ENCODE results near the gene CCDC183. TPM values are rescaled to one million over a fixed set of nuclear protein-coding genes. Genes with fewer than 3 reads are reported as not detected.
"Not testable (repeated sequence)": the region's sequence is repeated elsewhere in the genome, so short reads cannot be mapped to it uniquely, and the experiment has no call there.

Gene CCDC183
- total and polyA plus RNA-seq, 5 donors from 2014 or later = 0.16 to 2.3 (median 0.65) TPM; not detected in 1

DNA sequence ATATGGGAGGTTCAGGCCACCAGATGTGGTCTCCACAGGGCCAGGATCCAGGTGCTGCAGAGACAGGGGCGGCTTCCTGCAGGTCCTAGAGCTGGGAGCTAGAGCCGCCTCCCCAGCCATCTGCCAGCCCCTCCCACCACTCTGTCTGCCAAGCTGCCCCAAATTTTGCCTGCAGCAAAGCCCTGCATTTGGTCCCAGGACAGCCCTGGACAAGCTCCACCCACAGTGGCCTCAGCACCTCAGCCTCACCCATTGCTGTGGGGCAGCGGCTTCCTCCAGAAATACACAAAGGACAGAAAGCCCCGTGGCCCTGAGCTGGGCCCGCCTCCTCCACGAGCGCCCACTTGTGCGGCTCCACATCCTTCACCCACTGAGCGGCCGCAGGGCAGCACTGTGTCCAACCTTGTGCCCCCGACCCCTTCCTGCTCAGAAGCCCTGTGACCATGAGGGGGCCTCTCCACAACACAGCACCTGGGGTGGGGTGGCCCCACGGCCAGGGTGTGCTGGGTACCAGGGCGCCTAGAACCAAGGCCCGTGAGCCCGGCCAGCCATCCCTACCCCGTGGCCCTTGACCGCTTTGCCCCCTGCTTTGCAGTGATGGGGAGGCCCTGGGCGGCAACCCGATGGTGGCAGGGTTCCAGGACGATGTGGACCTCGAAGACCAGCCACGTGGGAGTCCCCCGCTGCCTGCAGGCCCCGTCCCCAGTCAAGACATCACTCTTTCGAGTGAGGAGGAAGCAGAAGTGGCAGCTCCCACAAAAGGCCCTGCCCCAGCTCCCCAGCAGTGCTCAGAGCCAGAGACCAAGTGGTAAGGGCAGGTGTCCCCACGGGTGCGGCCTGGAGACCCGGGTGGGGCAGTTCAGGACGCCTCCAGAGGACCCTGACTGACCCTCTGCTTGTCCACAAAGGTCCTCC is 42.4 kb downstream of the CCDC183 start:
- Mint-ChIP-seq H3K4me3 (peak overlapping the region in 1 of 4 donors; percentile 26), H3K27me3 (peaks cover 10% of the 10 kb centered on the region), H3K27ac (no peak overlapping the region), H3K9me3 (peaks cover 0 to 2% (median 0%) of the 10 kb centered on the region in 7 donors), H3K36me3 (peaks cover 8% of the 10 kb centered on the region), H3K4me1 (peaks cover 0 to 9% (median 1%) of the 10 kb centered on the region in 4 donors)
- DNase-seq (no peak), ATAC-seq (ENCODE audit: low read depth in 2 of 2) (no peak)
- Histone ChIP-seq H3K9me3 (ENCODE audit: control insufficient read depth in 2 of 2, low read length in 2 of 2) (no peaks in the 10 kb centered on the region), H3K4me3 (ENCODE audit: low read depth, low read length) (no peak overlapping the region), H3K27ac (ENCODE audit: insufficient read depth, low read length, poor library complexity, severe bottlenecking) (no peak overlapping the region), H3K36me3 (ENCODE audit: control insufficient read depth, insufficient read depth, low read length) (no peaks in the 10 kb centered on the region), H3K4me1 (ENCODE audit: control insufficient read depth, insufficient read depth, low read length, poor library complexity, severe bottlenecking) (peaks cover 13% of the 10 kb centered on the region), H3K27me3 (ENCODE audit: control insufficient read depth, insufficient read depth, low read length) (no peaks in the 10 kb centered on the region)

DNA sequence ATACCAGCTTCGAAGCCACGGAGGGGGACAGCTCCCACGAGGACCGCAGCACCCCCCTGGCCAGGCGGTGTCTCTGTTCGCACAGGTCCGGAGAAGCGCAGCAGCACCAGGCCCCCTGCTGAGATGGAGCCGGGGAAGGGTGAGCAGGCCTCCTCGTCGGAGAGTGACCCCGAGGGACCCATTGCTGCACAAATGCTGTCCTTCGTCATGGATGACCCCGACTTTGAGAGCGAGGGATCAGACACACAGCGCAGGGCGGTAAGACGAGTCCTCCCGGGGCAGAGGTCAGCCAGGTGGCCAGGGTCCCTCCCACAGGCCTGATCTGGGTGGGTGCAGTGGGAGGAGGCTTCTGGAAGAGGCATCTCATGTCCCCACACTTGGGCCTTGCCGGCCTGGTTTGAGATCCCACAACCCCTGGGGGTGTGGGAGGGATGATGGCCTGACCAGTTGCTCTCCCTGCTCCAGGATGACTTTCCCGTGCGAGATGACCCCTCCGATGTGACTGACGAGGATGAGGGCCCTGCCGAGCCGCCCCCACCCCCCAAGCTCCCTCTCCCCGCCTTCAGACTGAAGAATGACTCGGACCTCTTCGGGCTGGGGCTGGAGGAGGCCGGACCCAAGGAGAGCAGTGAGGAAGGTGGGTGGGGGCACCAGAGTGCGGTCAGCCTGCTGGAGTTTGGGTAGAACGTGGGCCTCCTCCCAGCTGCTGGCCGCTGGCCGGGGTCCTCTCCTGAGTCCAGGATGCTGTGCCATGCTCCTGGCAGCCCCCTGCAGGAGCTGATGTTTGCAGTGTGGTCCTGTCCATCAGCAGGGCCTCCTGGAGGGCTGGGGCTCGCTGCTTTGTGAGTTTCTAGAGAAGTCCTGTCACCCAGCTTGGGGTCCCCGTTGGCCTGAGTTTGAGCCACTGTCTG is 43.3 kb downstream of the CCDC183 start:
- Mint-ChIP-seq H3K27ac (peak overlapping the region in 1 of 3 donors; percentile 79), H3K4me1 (peaks cover 0 to 11% (median 2%) of the 10 kb centered on the region in 4 donors), H3K4me3 (peak overlapping the region in 2 of 4 donors; percentile 26 to 74), H3K9me3 (peaks cover 0 to 2% (median 0%) of the 10 kb centered on the region in 7 donors), H3K27me3 (peaks cover 12% of the 10 kb centered on the region), H3K36me3 (peaks cover 4% of the 10 kb centered on the region)
- Histone ChIP-seq H3K4me3 (ENCODE audit: low read depth, low read length) (no peak overlapping the region), H3K9me3 (ENCODE audit: control insufficient read depth in 2 of 2, low read length in 2 of 2) (no peaks in the 10 kb centered on the region), H3K36me3 (ENCODE audit: control insufficient read depth, insufficient read depth, low read length) (no peaks in the 10 kb centered on the region), H3K4me1 (ENCODE audit: control insufficient read depth, insufficient read depth, low read length, poor library complexity, severe bottlenecking) (peaks cover 20% of the 10 kb centered on the region), H3K27ac (ENCODE audit: insufficient read depth, low read length, poor library complexity, severe bottlenecking) (no peak overlapping the region), H3K27me3 (ENCODE audit: control insufficient read depth, insufficient read depth, low read length) (no peaks in the 10 kb centered on the region)
- ATAC-seq (ENCODE audit: low read depth in 2 of 2) (no peak), DNase-seq (no peak)

DNA sequence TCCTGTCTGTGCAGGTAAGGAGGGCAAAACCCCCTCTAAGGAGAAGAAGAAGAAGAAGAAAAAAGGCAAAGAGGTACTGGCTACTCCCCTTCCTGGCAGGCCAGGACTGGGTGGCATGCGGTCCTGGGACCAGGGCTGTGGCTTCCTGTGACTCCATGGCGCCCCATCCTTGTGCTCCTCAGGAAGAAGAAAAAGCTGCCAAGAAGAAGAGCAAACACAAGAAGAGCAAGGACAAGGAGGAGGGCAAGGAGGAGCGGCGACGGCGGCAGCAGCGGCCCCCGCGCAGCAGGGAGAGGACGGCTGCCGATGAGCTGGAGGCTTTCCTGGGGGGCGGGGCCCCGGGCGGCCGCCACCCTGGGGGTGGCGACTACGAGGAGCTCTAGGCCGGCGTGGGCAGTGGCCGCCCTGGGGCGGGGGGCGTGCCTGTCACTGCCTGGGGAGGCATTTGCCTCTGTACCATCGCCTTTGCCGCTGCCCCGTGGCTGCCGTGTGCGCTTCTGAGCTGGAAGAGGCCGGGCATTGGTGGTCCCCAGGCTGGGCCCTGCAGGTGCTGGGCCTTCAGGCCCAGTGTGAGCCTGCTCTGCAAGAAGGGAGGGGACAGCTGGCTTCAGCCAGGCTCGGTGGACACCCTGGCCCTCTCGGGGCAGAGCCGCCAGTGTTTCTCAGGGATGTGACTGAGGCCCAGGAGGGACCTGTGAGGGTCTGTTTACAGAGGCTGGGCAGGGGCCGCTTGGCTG is 44.2 kb downstream of the CCDC183 start:
- Histone ChIP-seq H3K27me3 (ENCODE audit: control insufficient read depth, insufficient read depth, low read length) (no peaks in the 10 kb centered on the region), H3K9me3 (ENCODE audit: control insufficient read depth in 2 of 2, low read length in 2 of 2) (no peaks in the 10 kb centered on the region), H3K27ac (ENCODE audit: insufficient read depth, low read length, poor library complexity, severe bottlenecking) (no peak overlapping the region), H3K36me3 (ENCODE audit: control insufficient read depth, insufficient read depth, low read length) (no peaks in the 10 kb centered on the region), H3K4me1 (ENCODE audit: control insufficient read depth, insufficient read depth, low read length, poor library complexity, severe bottlenecking) (peaks cover 25% of the 10 kb centered on the region), H3K4me3 (ENCODE audit: low read depth, low read length) (no peak overlapping the region)
- ATAC-seq (ENCODE audit: low read depth in 2 of 2) = no peak
- no peak for DNase-seq
- Mint-ChIP-seq H3K27ac (peak overlapping the region in 1 of 3 donors; percentile 79), H3K4me3 (peak overlapping the region in 2 of 4 donors; percentile 38 to 74), H3K4me1 (peaks cover 0 to 14% (median 2%) of the 10 kb centered on the region in 4 donors), H3K9me3 (peaks cover 0 to 2% (median 0%) of the 10 kb centered on the region in 7 donors), H3K27me3 (peaks cover 15% of the 10 kb centered on the region), H3K36me3 (peaks cover 4% of the 10 kb centered on the region)

DNA sequence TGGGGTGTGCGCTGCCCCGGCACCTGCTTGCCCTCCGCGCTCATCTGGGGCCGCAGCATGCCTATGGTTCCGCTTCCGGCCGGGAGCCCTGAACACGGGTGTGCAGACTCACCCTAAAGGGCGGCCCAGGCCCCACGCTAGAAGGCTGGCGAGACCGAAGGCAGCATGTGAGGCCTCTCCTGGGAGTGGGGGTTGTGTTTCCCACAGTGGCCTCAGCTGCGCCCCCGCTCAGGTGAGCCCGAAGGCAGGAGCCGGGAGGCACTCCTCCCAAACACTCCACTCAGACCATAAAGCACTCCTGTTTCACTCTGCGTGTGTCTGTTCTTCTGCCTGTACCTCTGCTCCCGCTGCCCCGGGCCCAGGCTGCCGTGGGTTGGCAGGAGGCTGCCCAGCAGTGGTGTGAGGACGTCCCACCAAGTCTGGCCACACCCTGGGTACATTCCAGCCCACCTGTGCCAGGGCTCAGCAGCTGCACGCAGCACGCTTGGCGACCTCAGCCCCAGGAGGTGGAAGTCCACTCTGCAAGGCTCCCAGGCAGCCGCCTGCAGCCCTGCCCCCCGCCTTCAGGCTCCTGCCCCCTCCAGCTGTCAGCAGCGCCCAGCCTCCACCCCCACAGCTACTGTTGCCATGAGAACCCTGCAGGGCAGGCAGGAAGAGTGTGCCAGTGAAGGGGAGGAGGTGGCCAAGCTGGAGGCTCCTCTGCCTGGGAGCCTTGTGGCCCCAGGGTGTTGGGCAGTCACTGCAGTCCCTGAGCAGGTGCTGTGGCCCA is 44.9 kb downstream of the CCDC183 start:
- Histone ChIP-seq H3K4me3 (ENCODE audit: low read depth, low read length) (no peak overlapping the region), H3K27me3 (ENCODE audit: control insufficient read depth, insufficient read depth, low read length) (no peaks in the 10 kb centered on the region), H3K4me1 (ENCODE audit: control insufficient read depth, insufficient read depth, low read length, poor library complexity, severe bottlenecking) (peaks cover 33% of the 10 kb centered on the region), H3K9me3 (ENCODE audit: control insufficient read depth in 2 of 2, low read length in 2 of 2) (no peaks in the 10 kb centered on the region), H3K27ac (ENCODE audit: insufficient read depth, low read length, poor library complexity, severe bottlenecking) (no peak overlapping the region), H3K36me3 (ENCODE audit: control insufficient read depth, insufficient read depth, low read length) (no peaks in the 10 kb centered on the region)
- no peak overlapping the region for H3K4me3 Mint-ChIP-seq
- no peak for ATAC-seq (ENCODE audit: low read depth in 2 of 2)
- H3K36me3 Mint-ChIP-seq = peaks cover 4% of the 10 kb centered on the region
- peaks cover 0 to 2% (median 0%) of the 10 kb centered on the region in 7 donors for H3K9me3 Mint-ChIP-seq
- no peak for DNase-seq
- H3K27me3 Mint-ChIP-seq = peaks cover 17% of the 10 kb centered on the region
- H3K4me1 Mint-ChIP-seq = peaks cover 0 to 14% (median 2%) of the 10 kb centered on the region in 4 donors
- H3K27ac Mint-ChIP-seq = no peak overlapping the region

DNA sequence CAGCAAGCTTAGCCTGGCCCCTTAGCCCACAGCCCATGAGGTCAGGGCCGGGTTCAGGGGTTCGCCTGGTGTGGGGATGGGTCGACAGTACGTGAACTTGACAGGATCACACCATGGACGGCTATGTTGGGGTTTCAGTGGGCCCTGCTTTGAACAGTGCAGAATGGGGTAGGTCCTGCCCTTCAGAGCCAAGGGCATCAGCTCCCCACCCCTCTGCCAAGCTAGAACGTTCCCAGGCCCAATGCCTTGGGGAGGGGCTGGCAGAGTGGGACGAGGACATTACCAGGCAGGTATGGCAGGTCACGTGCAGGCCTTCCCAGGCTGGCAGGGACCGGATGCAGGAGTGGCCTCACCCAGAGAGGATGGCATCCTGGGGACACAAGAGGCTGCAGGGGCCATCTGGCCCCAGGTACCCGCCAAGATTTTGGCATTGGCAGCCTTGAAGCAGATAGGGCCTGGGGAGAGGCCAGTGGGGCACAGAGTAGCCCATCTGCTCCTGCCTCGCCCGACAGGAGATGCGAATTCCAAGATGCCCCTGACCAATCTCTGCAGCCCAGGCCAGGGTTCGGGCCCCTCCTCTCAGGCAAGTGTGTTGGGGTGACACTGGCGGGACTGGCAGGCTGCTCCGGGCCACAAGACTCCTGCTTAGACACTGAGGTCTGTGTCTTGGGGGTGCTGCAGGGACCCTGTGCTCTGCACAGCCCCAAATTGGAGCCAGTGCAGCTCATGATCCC is 45.7 kb downstream of the CCDC183 start:
- ATAC-seq (ENCODE audit: low read depth in 2 of 2); H3K4me3 ChIP-seq (ENCODE audit: low read depth, low read length); H3K9me3 Mint-ChIP-seq; H3K36me3 ChIP-seq (ENCODE audit: control insufficient read depth, insufficient read depth, low read length); H3K36me3 Mint-ChIP-seq; H3K27me3 ChIP-seq (ENCODE audit: control insufficient read depth, insufficient read depth, low read length); DNase-seq; H3K9me3 ChIP-seq (ENCODE audit: control insufficient read depth in 2 of 2, low read length in 2 of 2); H3K27ac ChIP-seq (ENCODE audit: insufficient read depth, low read length, poor library complexity, severe bottlenecking): not testable (repeated sequence)
- H3K4me1 ChIP-seq (ENCODE audit: control insufficient read depth, insufficient read depth, low read length, poor library complexity, severe bottlenecking) = peaks cover 39% of the 10 kb centered on the region
- Mint-ChIP-seq H3K4me3 (peak overlapping the region; percentile 79 to 95 (median 84)), H3K27me3 (peaks cover 21% of the 10 kb centered on the region), H3K4me1 (peaks cover 0 to 18% (median 2%) of the 10 kb centered on the region in 4 donors), H3K27ac (peak overlapping the region in 1 of 3 donors; percentile 56)

DNA sequence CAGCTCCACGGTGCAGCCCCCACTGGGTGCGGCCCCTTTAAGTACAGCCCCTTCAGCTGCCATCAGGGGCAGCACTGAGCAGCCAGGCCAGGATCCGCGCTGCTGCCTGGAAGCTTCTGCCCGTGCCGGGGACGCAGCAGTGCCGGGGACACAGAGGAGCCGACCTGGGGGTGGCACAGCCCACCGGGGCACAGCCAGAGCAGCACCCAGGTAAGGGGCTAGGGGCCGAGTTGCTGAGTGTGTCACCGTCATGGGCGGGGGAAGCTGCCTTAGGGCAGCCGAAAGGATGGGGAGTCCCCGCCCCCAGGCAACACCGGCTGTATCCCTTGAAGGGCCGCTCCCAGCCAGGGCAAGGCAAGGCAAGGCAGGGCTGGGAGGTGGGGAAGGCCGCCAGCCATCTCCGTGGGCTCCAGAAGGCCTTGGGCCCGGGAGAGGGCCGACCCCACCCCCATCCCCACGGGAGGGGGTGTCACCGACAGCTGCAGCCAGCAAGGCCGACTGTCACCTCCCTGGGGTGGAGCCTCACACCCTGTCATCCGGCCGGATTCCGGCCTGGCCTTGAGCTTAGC is 46.3 kb downstream of the CCDC183 start, which contains the start of gene AJM1:
AJM1 (plus strand) TSS at position 99 of the 569 bp plus-strand sequence. CDS start 1,937 bp downstream, outside the sequence.
- DNase-seq (peak; percentile 68 to 89 (median 82)), ATAC-seq (ENCODE audit: low read depth in 2 of 2) (peak; percentile 84 to 85)
- not testable (repeated sequence) for H3K9me3 ChIP-seq (ENCODE audit: control insufficient read depth in 2 of 2, low read length in 2 of 2); H3K9me3 Mint-ChIP-seq; H3K27me3 ChIP-seq (ENCODE audit: control insufficient read depth, insufficient read depth, low read length); H3K27ac ChIP-seq (ENCODE audit: insufficient read depth, low read length, poor library complexity, severe bottlenecking); H3K36me3 Mint-ChIP-seq; H3K36me3 ChIP-seq (ENCODE audit: control insufficient read depth, insufficient read depth, low read length)
- Mint-ChIP-seq H3K4me1 (peaks cover 0 to 22% (median 2%) of the 10 kb centered on the region in 4 donors), H3K27me3 (peaks cover 23% of the 10 kb centered on the region), H3K4me3 (peak within 1 kb of the TSS; percentile 82 to 95 (median 89)), H3K27ac (peak within 1 kb of the TSS in 1 of 3 donors; percentile 56)
- Histone ChIP-seq H3K4me1 (ENCODE audit: control insufficient read depth, insufficient read depth, low read length, poor library complexity, severe bottlenecking) (peaks cover 45% of the 10 kb centered on the region), H3K4me3 (ENCODE audit: low read depth, low read length) (peak within 1 kb of the TSS; percentile 19)
